Neural cell (in vitro differentiated cells): Measurements from ENCODE around the gene MYO19.

Source experiments
- CTCF ChIP-seq: fragments of 450-650 bp; IDR thresholded peaks from 2 replicates; pipeline ENCODE4 v1.5.1; 2014; ENCODE audit warnings: antibody characterized with exemption, mild to moderate bottlenecking, moderate library complexity; ENCODE audit not compliant: poor library complexity, severe bottlenecking
- EP300 ChIP-seq: fragments of 450-650 bp; conservative IDR thresholded peaks from 2 replicates; pipeline ENCODE4 v1.6.1; 2014; ENCODE audit warnings: antibody characterized with exemption, mild to moderate bottlenecking, moderate library complexity; ENCODE audit not compliant: poor library complexity, severe bottlenecking
- EZH2 ChIP-seq: fragments of 200-600, 300-800 bp; shearing (Covaris generic), sonication (generic); IDR thresholded peaks from 2 replicates; pipeline ENCODE4 v1.6.1; 2014; ENCODE audit warnings: antibody characterized with exemption, low read length, borderline replicate concordance, mild to moderate bottlenecking; ENCODE audit not compliant: insufficient read depth, poor library complexity, severe bottlenecking
- RAD21 ChIP-seq: fragments of 450-650 bp; conservative IDR thresholded peaks from 2 replicates; pipeline ENCODE4 v1.6.1; 2014; ENCODE audit warnings: antibody characterized with exemption, mild to moderate bottlenecking, moderate library complexity
- REST ChIP-seq: IDR thresholded peaks from 2 replicates; pipeline ENCODE4 v1.6.1; 2012; ENCODE audit warnings: borderline replicate concordance
- SMC3 ChIP-seq: fragments of 450-650 bp; conservative IDR thresholded peaks from 2 replicates; pipeline ENCODE4 v1.6.1; 2014; ENCODE audit warnings: antibody characterized with exemption, mild to moderate bottlenecking, moderate library complexity; ENCODE audit not compliant: poor library complexity
- TAF1 ChIP-seq: IDR thresholded peaks from 2 replicates; pipeline ENCODE4 v1.6.1; 2012; ENCODE audit warnings: low read depth

- TF ChIP-seq CTCF (no peak), TAF1 (no peak), RAD21 (no peak), SMC3 (no peak), EP300 (no peak), REST (no peak), EZH2 (no peak)
These were observed 18.8 kb upstream of the MYO19 start for GRCh38 chr17:36553459-36553858.
